Retinal pigment epithelial cell (primary cell): ENCODE results near the gene DISP3.

Experiments used
- DNase-seq: peaks from one replicate; pipeline ENCODE4 v3.0.0-alpha.2; 2010; ENCODE audit warnings: low read depth
- H3K4me3 ChIP-seq: 2 replicates; pipeline ENCODE4 v1.5.1; 2011; ENCODE audit warnings: mild to moderate bottlenecking, low read length, control low read depth, moderate library complexity
- TF ChIP-seq, protein P1 (sequence below): conservative IDR thresholded peaks from 2 replicates; pipeline ENCODE4 v1.5.1; 2011; ENCODE audit warnings: low read depth, low read length, control low read depth, inconsistent platforms

The DISP3 gene

DNA sequence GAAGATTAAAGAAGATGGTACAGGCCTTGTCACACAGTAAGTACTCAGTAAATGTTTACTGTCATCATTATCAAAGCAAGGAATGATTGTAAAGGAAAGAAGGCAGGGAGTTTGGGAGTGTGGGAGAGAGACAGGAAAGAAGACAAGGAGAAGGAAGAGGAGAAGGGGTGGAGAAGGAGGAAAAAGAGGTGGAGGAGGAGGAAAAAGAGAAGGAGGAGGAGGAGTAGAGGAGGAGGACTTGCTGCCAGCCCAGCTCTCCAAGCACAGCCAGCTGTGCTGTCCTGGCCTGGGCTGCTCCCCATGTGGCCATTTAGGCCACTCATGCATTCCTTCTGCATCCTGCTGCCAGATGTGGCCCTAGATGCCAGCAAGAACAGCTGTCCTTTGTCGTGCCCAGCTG, 7.5 kb upstream of the DISP3 start:
- DNase-seq, result no peak
- TF ChIP-seq, protein P1, sequence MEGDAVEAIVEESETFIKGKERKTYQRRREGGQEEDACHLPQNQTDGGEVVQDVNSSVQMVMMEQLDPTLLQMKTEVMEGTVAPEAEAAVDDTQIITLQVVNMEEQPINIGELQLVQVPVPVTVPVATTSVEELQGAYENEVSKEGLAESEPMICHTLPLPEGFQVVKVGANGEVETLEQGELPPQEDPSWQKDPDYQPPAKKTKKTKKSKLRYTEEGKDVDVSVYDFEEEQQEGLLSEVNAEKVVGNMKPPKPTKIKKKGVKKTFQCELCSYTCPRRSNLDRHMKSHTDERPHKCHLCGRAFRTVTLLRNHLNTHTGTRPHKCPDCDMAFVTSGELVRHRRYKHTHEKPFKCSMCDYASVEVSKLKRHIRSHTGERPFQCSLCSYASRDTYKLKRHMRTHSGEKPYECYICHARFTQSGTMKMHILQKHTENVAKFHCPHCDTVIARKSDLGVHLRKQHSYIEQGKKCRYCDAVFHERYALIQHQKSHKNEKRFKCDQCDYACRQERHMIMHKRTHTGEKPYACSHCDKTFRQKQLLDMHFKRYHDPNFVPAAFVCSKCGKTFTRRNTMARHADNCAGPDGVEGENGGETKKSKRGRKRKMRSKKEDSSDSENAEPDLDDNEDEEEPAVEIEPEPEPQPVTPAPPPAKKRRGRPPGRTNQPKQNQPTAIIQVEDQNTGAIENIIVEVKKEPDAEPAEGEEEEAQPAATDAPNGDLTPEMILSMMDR, result no peak
- no peak overlapping the region for H3K4me3 ChIP-seq

GRCh38 chr1:11472284-11472683, 6.7 kb upstream of the DISP3 start:
- DNase-seq, result no peak
- TF ChIP-seq, protein P1, result no peak
- H3K4me3 ChIP-seq, result no peak overlapping the region

DNA sequence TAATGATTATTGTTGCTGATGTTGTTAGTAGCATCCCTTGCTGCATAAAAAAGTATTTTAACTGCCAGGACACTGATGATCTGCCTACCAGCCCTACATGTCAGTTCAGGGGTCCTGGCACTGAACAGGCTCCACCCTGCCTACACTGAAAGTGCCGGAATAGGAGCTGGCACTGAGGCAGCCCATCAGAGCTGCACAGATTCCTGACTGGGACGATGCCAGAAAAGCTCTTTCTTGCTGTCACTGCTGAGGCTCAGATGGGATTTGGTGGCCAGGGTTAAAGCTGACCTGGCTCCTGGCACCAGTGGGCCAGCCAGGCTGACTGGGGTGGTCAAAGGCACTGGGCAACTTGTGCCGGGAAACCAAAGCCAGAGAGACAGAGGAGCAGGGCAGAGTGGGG, 6.2 kb upstream of the DISP3 start:
- TF ChIP-seq, protein P1, result no peak
- H3K4me3 ChIP-seq, result no peak overlapping the region
- DNase-seq, result no peak

- no peak for DNase-seq
- TF ChIP-seq, protein P1, result no peak
- H3K4me3 ChIP-seq, result no peak overlapping the region
These were observed 5.4 kb upstream of the DISP3 start for GRCh38 chr1:11473491-11474034.

DNA sequence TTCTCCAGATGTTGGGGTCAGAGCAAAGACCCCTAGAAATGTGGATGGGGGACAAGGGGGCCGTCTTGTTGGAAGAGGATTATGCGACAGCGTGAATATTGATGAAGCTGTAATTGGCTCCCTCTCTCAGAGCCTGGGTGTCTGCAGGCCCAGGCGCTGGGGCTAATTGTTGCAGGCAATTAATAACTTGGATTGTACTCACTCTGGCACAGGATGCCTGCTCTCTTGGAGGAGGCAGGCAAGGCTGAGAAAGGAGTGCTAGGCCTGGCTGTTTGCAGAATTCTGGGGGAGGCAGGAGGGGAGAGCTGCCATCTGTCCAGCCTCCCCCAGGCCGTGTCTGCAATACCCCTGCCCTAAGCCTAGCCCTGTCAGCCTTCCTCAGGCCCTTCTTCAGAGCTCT, 4.1 kb upstream of the DISP3 start:
- TF ChIP-seq, protein P1, result no peak
- DNase-seq, result no peak
- H3K4me3 ChIP-seq, result no peak overlapping the region

DNA sequence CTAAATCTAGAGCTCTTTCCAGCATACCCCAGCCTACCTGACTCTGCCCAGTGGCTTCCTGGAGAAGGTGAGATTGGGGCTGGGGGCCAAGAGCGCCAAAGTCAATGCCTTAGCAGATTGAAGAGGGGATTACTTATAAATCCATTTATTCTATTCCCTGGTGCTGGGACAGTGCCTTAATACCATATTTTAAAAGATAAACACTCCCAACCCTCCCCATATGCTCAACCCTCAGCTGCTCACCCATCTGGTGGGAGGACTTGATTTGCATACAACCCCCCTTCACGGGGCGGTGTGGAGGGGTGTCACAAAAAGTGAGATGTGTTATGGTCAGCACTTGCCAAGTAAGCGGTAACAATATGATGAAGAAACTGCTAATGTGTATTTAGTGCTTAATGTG, 3.2 kb upstream of the DISP3 start:
- no peak overlapping the region for H3K4me3 ChIP-seq
- TF ChIP-seq, protein P1, result no peak
- no peak for DNase-seq

DNA sequence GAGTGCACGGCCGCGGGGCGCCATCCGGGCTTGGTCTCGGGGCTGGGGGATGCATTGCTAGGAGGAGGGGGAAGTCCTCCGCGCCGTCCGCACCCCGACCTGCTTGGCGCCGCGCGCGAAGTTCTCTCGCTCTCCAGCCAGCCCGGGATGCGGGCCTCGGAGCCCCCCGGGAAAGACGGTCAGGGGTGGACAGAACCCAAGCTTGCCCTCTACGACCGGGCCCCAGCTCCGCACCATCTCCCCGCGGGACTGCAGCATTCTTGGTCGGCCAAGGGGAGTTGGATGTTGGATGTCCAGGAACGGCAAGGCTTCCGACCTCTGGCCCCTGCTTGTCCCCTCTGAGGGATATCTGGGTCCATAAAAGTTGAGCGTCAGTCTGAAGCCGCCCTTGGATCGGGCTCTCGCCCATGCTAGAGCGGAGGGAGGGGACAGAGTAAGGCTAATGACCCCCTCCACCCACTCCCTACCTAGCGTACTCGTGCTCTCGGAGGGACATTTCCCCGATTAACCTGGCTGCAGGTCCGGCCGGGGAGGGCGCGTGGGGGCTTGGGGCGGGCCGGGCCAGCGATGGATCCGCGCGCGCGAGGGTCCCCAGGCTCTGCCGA, 522 bp downstream of the DISP3 start:
- DNase-seq, result no peak
- TF ChIP-seq, protein P1, result no peak
- peak overlapping the region; percentile 51 for H3K4me3 ChIP-seq
